GM12878 (cell line): Measurements from ENCODE around the gene B4GALT3. TPM values are rescaled to one million over a fixed set of nuclear protein-coding genes. Genes with fewer than 3 reads are reported as not detected.

Source experiments
- ATAC-seq: fragments of 200-7000 bp; cut with Tn5 transposase; 3 replicates; pipeline ENCODE4 v1.9.1; 2020; ENCODE audit warnings: mild to moderate bottlenecking, moderate library complexity
- BruUV-seq: library from RNA; stranded (reverse); fragments of 400-500 nt; replicated peaks from 2 replicates; lab custom pipeline; 2021; lab: Mats Ljungman, UMichigan
- CTCF ChIA-PET: fragments of 300-600 bp; sonication (Branson Sonifier 250); formaldehyde crosslinking; extraction: SDS; loops from one replicate; lab custom pipeline; 2021; ENCODE audit warnings: inconsistent platforms; lab: Yijun Ruan, JAX
- POLR2A ChIA-PET: fragments of 350-600 bp; formaldehyde crosslinking; extraction: SDS; loops from one replicate; lab custom pipeline; 2021; ENCODE audit warnings: inconsistent platforms; lab: Charles Lee
- RAD21 ChIA-PET: fragments of 300-600 bp; sonication (Branson Sonifier 250); formaldehyde crosslinking; loops from one replicate; lab custom pipeline; 2023; ENCODE audit warnings: antibody characterized with exemption; ENCODE audit not compliant: unreplicated experiment; lab: Charles Lee
- SMC1A ChIA-PET: fragments of 300-600 bp; sonication (Branson Sonifier 250); formaldehyde crosslinking; loops from one replicate; lab custom pipeline; 2023; ENCODE audit not compliant: unreplicated experiment, uncharacterized antibody; lab: Charles Lee
- DNase-seq: peaks from one replicate; pipeline ENCODE4 v3.0.0-alpha.2; 2011; ENCODE audit warnings: low read depth, low spot score
- FAIRE-seq: peaks from 3 replicates; lab custom pipeline; 2011; peaks lifted over from hg19 to GRCh38; lab: Jason Lieb, UNC
- H2AFZ ChIP-seq: 2 replicates; pipeline ENCODE4 v1.6.0; 2011; ENCODE audit warnings: low read depth, low read length, control low read depth; ENCODE audit not compliant: control insufficient read depth
- H3K27ac ChIP-seq: 2 replicates; pipeline ENCODE4 v1.5.1; 2011; ENCODE audit warnings: control low read depth; ENCODE audit not compliant: control insufficient read depth, insufficient read depth
- H3K27me3 ChIP-seq, 2 experiments: replicated peaks in 1 of 2; 2 replicates each; pipeline versions ENCODE4 v1.6.0 to v1.6.1; 2011; ENCODE audit warnings: low read length in 1 of 2; ENCODE audit not compliant: control insufficient read depth in 2 of 2, insufficient read depth in 2 of 2
- H3K36me3 ChIP-seq, 2 experiments: 2 replicates each; pipeline ENCODE4 v1.5.1; 2011; ENCODE audit warnings: low read length in 1 of 2; ENCODE audit not compliant: control insufficient read depth in 2 of 2, insufficient read depth in 2 of 2
- H3K4me1 ChIP-seq: 2 replicates; pipeline ENCODE4 v1.6.1; 2011; ENCODE audit warnings: mild to moderate bottlenecking, low read length, moderate library complexity, mixed read lengths; ENCODE audit not compliant: control insufficient read depth, insufficient read depth
- H3K4me2 ChIP-seq: 2 replicates; pipeline ENCODE4 v1.6.0; 2011; ENCODE audit warnings: control low read depth; ENCODE audit not compliant: control insufficient read depth, insufficient read depth
- H3K4me3 ChIP-seq: fragments of 200-600 bp; sonication (generic); 2 replicates; pipeline ENCODE4 v1.5.1; 2016
- H3K79me2 ChIP-seq: 2 replicates; pipeline ENCODE4 v1.6.0; 2011; ENCODE audit warnings: low read length; ENCODE audit not compliant: control insufficient read depth, insufficient read depth
- H3K9ac ChIP-seq: 2 replicates; pipeline ENCODE4 v1.8.0; 2011; ENCODE audit warnings: low read length, control low read depth, mixed read lengths; ENCODE audit not compliant: control insufficient read depth, insufficient read depth
- H3K9me3 ChIP-seq: replicated peaks from 3 replicates; pipeline ENCODE4 v1.5.1; 2011; ENCODE audit warnings: mild to moderate bottlenecking, low read length; ENCODE audit not compliant: control insufficient read depth, insufficient read depth
- H4K20me1 ChIP-seq: 2 replicates; pipeline ENCODE4 v1.6.0; 2011; ENCODE audit not compliant: control insufficient read depth, insufficient read depth
- BHLHE40 ChIP-seq, 2 experiments: fragments of 450-650 bp in 1 of 2; IDR thresholded peaks; 2 replicates each; pipeline ENCODE4 v1.6.1; 2011 to 2017; ENCODE audit warnings: low read depth in 2 of 2, borderline replicate concordance in 1 of 2, improper control_type of control experiment in 1 of 2, low read length in 1 of 2, mild to moderate bottlenecking in 1 of 2
- CBX5 ChIP-seq: sonication (generic); IDR thresholded peaks from 2 replicates; pipeline ENCODE4 v1.6.1; 2016; ENCODE audit warnings: low read depth, moderate library complexity, mild to moderate bottlenecking, inconsistent platforms
- EED ChIP-seq: sonication (generic); IDR thresholded peaks from 2 replicates; pipeline ENCODE4 v1.6.1; 2016; ENCODE audit warnings: antibody characterized with exemption, low read depth
- HDAC6 ChIP-seq: fragments of 200-600 bp; sonication (generic); IDR thresholded peaks from one replicate; pipeline ENCODE4 v1.8.0; 2017; ENCODE audit warnings: antibody characterized with exemption; ENCODE audit not compliant: unreplicated experiment
- JUND ChIP-seq: IDR thresholded peaks from 2 replicates; pipeline ENCODE4 v1.6.1; 2012; ENCODE audit warnings: low read depth, mild to moderate bottlenecking, low read length, improper control_type of control experiment, moderate library complexity
- NFIC ChIP-seq: IDR thresholded peaks from 2 replicates; pipeline ENCODE4 v1.6.1; 2012; ENCODE audit warnings: low read depth, mild to moderate bottlenecking, inconsistent platforms, low read length, moderate library complexity
- POLR2AphosphoS2 ChIP-seq: IDR thresholded peaks from 2 replicates; pipeline ENCODE4 v1.6.1; 2011; ENCODE audit warnings: low read depth, mild to moderate bottlenecking, low read length, improper control_type of control experiment, moderate library complexity
- RAD51 ChIP-seq: fragments of 450-650 bp; IDR thresholded peaks from 2 replicates; pipeline ENCODE4 v1.6.1; 2016; ENCODE audit warnings: moderate library complexity, mild to moderate bottlenecking, inconsistent platforms
- RFX5 ChIP-seq: IDR thresholded peaks from 2 replicates; pipeline ENCODE4 v1.6.1; 2011; ENCODE audit warnings: low read depth, low read length, improper control_type of control experiment
- SREBF1 ChIP-seq: IDR thresholded peaks from 2 replicates; pipeline ENCODE4 v1.6.1; 2012; ENCODE audit warnings: mild to moderate bottlenecking, low read length
- STAT1 ChIP-seq: fragments of 450-650 bp; conservative IDR thresholded peaks from 2 replicates; pipeline ENCODE4 v1.6.1; 2014; ENCODE audit warnings: antibody characterized with exemption, mild to moderate bottlenecking
- TAF1 ChIP-seq: IDR thresholded peaks from 2 replicates; pipeline ENCODE4 v1.6.1; 2011; ENCODE audit warnings: mild to moderate bottlenecking, low read depth, low read length, borderline replicate concordance
- WGBS: methylation state at CpG from one replicate; pipeline ENCODE4 v1.1.6; 2016; ENCODE audit warnings: low lambda C conversion rate; ENCODE audit not compliant: insufficient replicate concordance, insufficient coverage; ENCODE audit errors: missing lambda C conversion rate; 5-methylcytosine and 5-hydroxymethylcytosine counted together
- in situ Hi-C: fragments of 300-500 bp; cut with MboI; formaldehyde crosslinking; loops from 9 replicates; pipeline ENCODE4 v1.14.3; 2018; ENCODE audit warnings: mixed read lengths
- intact Hi-C: fragments of 100-400 bp; cut with micrococcal nuclease; formaldehyde crosslinking; loops from one replicate; pipeline ENCODE4 v1.14.2; 2022; ENCODE audit not compliant: unreplicated experiment
- polyA plus RNA-seq, 11 experiments: library from polyadenylated mRNA; depleted of rRNA in 4 of 11; unstranded in 6 of 11; stranded (reverse) in 5 of 11; fragments of >200 nt; fragmentation: Nextera tagmentation in 4 of 11; fragmentation: Illumina TruSeq in 1 of 11; extraction: Ambion mirVana in 4 of 11; extraction: Trizol in 1 of 11; gene quantifications; 1 replicate in 1 of 11; 2 replicates in 10 of 11; pipeline versions ENCODE4 v1.2.1 to v1.2.3, GENCODE V29; 2011 to 2016; ENCODE audit warnings: inconsistent platforms in 2 of 11, missing spikeins in 2 of 11, low read depth in 1 of 11
- total RNA-seq, 4 experiments: library from RNA; depleted of rRNA in 3 of 4; stranded (reverse); fragments of >200 nt in 3 of 4; fragmentation: Illumina TruSeq in 1 of 4; extraction: Trizol in 1 of 4; gene quantifications; 2 replicates each; pipeline versions ENCODE4 v1.2.1 to v1.2.3, GENCODE V29; 2013 to 2021
- TF ChIP-seq, protein P1 (sequence below): fragments of 450-650 bp; IDR thresholded peaks from 2 replicates; pipeline ENCODE4 v1.6.1; 2016; ENCODE audit warnings: mild to moderate bottlenecking
- TF ChIP-seq, protein P2 (sequence below): IDR thresholded peaks from 2 replicates; pipeline ENCODE4 v1.6.1; 2011; ENCODE audit warnings: borderline replicate concordance, low read depth, mild to moderate bottlenecking, moderate library complexity, low read length; ENCODE audit not compliant: insufficient read depth, poor library complexity, severe bottlenecking
- TF ChIP-seq, protein P3 (sequence below): IDR thresholded peaks from 2 replicates; pipeline ENCODE4 v1.6.1; 2011; ENCODE audit warnings: low read depth, mild to moderate bottlenecking, low read length, moderate library complexity, borderline replicate concordance; ENCODE audit errors: extremely low read depth
- TF ChIP-seq, protein P4 (sequence below): fragments of 450-650 bp; IDR thresholded peaks from 2 replicates; pipeline ENCODE4 v1.6.1; 2016; ENCODE audit warnings: mild to moderate bottlenecking, moderate library complexity, borderline replicate concordance

B4GALT3 gene
- total and polyA plus RNA-seq, 10 of the 15 experiments (the other 5 are each of a cell fraction or from before 2014, with no cell fraction given) = 27.1 to 58.9 (median 42.6) TPM

DNA sequence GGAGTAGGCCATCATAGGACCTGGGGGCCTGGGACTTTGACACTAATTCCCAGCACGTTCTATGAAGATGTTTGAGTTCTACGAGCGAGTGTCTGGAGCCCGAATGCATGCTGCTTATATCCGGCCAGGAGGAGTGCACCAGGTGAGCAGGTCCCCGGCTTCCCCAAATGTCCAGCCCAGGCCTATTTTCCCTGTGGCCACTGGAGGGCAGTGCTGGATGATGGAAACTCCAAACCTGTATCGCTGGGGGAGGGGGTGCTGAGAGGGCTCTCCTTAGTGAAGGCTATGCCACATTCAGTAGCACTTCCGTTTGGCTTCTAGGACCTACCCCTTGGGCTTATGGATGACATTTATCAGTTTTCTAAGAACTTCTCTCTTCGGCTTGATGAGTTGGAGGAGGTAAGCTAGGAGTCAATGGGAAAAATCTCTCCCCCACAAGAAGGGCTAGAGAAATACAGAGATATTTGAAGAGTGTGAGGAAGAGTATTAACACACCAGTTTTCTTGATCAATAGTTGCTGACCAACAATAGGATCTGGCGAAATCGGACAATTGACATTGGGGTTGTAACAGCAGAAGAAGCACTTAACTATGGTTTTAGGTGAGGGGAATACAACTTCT lies 32.6 kb upstream of the B4GALT3 start:
- POLR2A ChIA-PET = interaction anchor here (1.0 kb wide), 1 partner anchor 24 kb away, joined by 3 read pairs; no protein-coding TSS in a partner anchor
- Histone ChIP-seq H3K9me3 (no peaks in the 10 kb centered on the region), H4K20me1 (no peaks in the 10 kb centered on the region), H3K4me3 (no peak overlapping the region), H2AFZ (no peak overlapping the region), H3K27ac (no peak overlapping the region), H3K27me3 (no peaks in the 10 kb centered on the region), H3K4me2 (no peak overlapping the region), H3K4me1 (no peaks in the 10 kb centered on the region), H3K79me2 (no peaks in the 10 kb centered on the region; the same call in 1 of the 2 replicates), H3K36me3 (peaks cover 12 to 41% of the 10 kb centered on the region in 2 experiments), H3K9ac (no peak overlapping the region)
- WGBS = 64% methylated on average over 11 of the region's 11 CpGs
- peak; percentile 99 for ATAC-seq
- intact Hi-C loops (loop anchor here (5.0 kb wide), 2 partner anchors 82 to 172 kb away; no protein-coding TSS in a partner anchor), in situ Hi-C loops (no loop called here)
- SMC1A ChIA-PET = interaction anchor here (1.0 to 4.4 kb wide), 9 partner anchors 11 to 172 kb away, joined by 3 to 53 read pairs (median 5); partner anchors contain the start of genes APOA2 and TOMM40L
- peak; percentile 78 for FAIRE-seq
- DNase-seq = no peak
- RAD21 ChIA-PET = interaction anchor here (1.0 to 4.6 kb wide), 4 partner anchors 10 to 81 kb away, joined by 4 to 33 read pairs (median 6); partner anchors contain the start of gene TOMM40L
- CTCF ChIA-PET = interaction anchor here (0.6 to 13.6 kb wide), 14 partner anchors 8 to 172 kb away, joined by 3 to 385 read pairs (median 17); partner anchors contain the start of genes APOA2, FCER1G, NDUFS2 and TOMM40L
- TSS peak; percentile 32 for BruUV-seq
- TF ChIP-seq, protein P1, sequence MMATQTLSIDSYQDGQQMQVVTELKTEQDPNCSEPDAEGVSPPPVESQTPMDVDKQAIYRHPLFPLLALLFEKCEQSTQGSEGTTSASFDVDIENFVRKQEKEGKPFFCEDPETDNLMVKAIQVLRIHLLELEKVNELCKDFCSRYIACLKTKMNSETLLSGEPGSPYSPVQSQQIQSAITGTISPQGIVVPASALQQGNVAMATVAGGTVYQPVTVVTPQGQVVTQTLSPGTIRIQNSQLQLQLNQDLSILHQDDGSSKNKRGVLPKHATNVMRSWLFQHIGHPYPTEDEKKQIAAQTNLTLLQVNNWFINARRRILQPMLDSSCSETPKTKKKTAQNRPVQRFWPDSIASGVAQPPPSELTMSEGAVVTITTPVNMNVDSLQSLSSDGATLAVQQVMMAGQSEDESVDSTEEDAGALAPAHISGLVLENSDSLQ = no peak
- TF ChIP-seq RAD51 = no peak
- no peak for TF ChIP-seq STAT1
- TF ChIP-seq, protein P2, sequence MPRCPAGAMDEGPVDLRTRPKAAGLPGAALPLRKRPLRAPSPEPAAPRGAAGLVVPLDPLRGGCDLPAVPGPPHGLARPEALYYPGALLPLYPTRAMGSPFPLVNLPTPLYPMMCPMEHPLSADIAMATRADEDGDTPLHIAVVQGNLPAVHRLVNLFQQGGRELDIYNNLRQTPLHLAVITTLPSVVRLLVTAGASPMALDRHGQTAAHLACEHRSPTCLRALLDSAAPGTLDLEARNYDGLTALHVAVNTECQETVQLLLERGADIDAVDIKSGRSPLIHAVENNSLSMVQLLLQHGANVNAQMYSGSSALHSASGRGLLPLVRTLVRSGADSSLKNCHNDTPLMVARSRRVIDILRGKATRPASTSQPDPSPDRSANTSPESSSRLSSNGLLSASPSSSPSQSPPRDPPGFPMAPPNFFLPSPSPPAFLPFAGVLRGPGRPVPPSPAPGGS = no peak
- no peak for TF ChIP-seq HDAC6
- TF ChIP-seq SREBF1 = no peak
- no peak for TF ChIP-seq POLR2AphosphoS2
- TF ChIP-seq, protein P3, sequence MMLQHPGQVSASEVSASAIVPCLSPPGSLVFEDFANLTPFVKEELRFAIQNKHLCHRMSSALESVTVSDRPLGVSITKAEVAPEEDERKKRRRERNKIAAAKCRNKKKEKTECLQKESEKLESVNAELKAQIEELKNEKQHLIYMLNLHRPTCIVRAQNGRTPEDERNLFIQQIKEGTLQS = peak; percentile 0; the same call in 1 of the 2 replicates
- no peak for TF ChIP-seq JUND
- TF ChIP-seq RFX5 = no peak
- no peak for TF ChIP-seq EED
- 0 out of 4 replicates have a peak, but pooled peaks of 1 of the 2 experiments have one; percentile 14 for TF ChIP-seq BHLHE40 (IDR thresholded peaks at IDR 0.05; ENCODE audit: borderline replicate concordance in 1 of 2, low read depth in 2 of 2, low read length in 1 of 2)
- no peak for TF ChIP-seq NFIC
- no peak for TF ChIP-seq TAF1
- TF ChIP-seq CBX5 = no peak
- TF ChIP-seq, protein P4, sequence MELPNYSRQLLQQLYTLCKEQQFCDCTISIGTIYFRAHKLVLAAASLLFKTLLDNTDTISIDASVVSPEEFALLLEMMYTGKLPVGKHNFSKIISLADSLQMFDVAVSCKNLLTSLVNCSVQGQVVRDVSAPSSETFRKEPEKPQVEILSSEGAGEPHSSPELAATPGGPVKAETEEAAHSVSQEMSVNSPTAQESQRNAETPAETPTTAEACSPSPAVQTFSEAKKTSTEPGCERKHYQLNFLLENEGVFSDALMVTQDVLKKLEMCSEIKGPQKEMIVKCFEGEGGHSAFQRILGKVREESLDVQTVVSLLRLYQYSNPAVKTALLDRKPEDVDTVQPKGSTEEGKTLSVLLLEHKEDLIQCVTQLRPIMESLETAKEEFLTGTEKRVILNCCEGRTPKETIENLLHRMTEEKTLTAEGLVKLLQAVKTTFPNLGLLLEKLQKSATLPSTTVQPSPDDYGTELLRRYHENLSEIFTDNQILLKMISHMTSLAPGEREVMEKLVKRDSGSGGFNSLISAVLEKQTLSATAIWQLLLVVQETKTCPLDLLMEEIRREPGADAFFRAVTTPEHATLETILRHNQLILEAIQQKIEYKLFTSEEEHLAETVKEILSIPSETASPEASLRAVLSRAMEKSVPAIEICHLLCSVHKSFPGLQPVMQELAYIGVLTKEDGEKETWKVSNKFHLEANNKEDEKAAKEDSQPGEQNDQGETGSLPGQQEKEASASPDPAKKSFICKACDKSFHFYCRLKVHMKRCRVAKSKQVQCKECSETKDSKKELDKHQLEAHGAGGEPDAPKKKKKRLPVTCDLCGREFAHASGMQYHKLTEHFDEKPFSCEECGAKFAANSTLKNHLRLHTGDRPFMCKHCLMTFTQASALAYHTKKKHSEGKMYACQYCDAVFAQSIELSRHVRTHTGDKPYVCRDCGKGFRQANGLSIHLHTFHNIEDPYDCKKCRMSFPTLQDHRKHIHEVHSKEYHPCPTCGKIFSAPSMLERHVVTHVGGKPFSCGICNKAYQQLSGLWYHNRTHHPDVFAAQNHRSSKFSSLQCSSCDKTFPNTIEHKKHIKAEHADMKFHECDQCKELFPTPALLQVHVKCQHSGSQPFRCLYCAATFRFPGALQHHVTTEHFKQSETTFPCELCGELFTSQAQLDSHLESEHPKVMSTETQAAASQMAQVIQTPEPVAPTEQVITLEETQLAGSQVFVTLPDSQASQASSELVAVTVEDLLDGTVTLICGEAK = no peak
